Amniotic epithelial cell (primary cell): ENCODE data around the gene TAS2R8.
"Not testable (repeated sequence)": the region's sequence is repeated elsewhere in the genome, so short reads cannot be mapped to it uniquely, and the experiment has no call there.

Experiments
- DNase-seq: peaks from one replicate; pipeline ENCODE4 v3.0.0-alpha.2; 2010; ENCODE audit warnings: low read depth

The TAS2R8 gene

GRCh38 chr12:10807186-10807585 lies at the start of gene TAS2R8:
Gene TAS2R8, minus strand, starts transcription at chr12:10807286. Its CDS starts 306 bp downstream, at chr12:10806980.
- DNase-seq, result no peak

GRCh38 chr12:10855807-10856206 lies 48.7 kb upstream of the TAS2R8 start:
- no peak for DNase-seq

GRCh38 chr12:10853776-10854175 lies 46.7 kb upstream of the TAS2R8 start:
- no peak for DNase-seq

- no peak for DNase-seq
These were observed 44.3 kb upstream of the TAS2R8 start for GRCh38 chr12:10851243-10851858.

- no peak for DNase-seq
These were observed 42.4 kb upstream of the TAS2R8 start, which contains the start of gene PRR4 for GRCh38 chr12:10849425-10849878. Gene PRR4, minus strand, starts transcription at chr12:10849475. Its CDS starts 38 bp downstream, at chr12:10849437.

- DNase-seq, result no peak
These were observed 40.7 kb upstream of the TAS2R8 start for GRCh38 chr12:10847744-10848143.

- DNase-seq, result no peak
These were observed 35.8 kb upstream of the TAS2R8 start for GRCh38 chr12:10842862-10843261.

GRCh38 chr12:10838461-10838860 lies 31.4 kb upstream of the TAS2R8 start:
- no peak for DNase-seq

- peak; percentile 55 for DNase-seq
These were observed 22.9 kb upstream of the TAS2R8 start for GRCh38 chr12:10829994-10830393.

- DNase-seq, result no peak
These were observed 19.2 kb upstream of the TAS2R8 start, which contains the start of gene TAS2R10 for GRCh38 chr12:10826258-10826657. Gene TAS2R10, minus strand, starts transcription at chr12:10826358. Its CDS starts 89 bp downstream, at chr12:10826269.

- DNase-seq, result no peak
These were observed 17.9 kb upstream of the TAS2R8 start for GRCh38 chr12:10824957-10825356.

GRCh38 chr12:10811883-10812536 lies 4.9 kb upstream of the TAS2R8 start:
- DNase-seq, result no peak

- DNase-seq, result no peak
These were observed 3.0 kb upstream of the TAS2R8 start, which contains the start of gene TAS2R9 for GRCh38 chr12:10810068-10810467. Gene TAS2R9, minus strand, starts transcription at chr12:10810168. Its CDS starts 93 bp downstream, at chr12:10810075.

GRCh38 chr12:10802587-10802986 lies 4.5 kb downstream of the TAS2R8 start, which contains the start of gene TAS2R7:
Gene TAS2R7, minus strand, starts transcription at chr12:10802627. Its CDS starts 57 bp downstream, at chr12:10802570.
- no peak for DNase-seq

GRCh38 chr12:10801741-10802140 lies 5.3 kb downstream of the TAS2R8 start:
- no peak for DNase-seq

GRCh38 chr12:10794222-10794621 lies 12.9 kb downstream of the TAS2R8 start:
- no peak for DNase-seq

- DNase-seq, result not testable (repeated sequence)
These were observed 15.3 kb downstream of the TAS2R8 start for GRCh38 chr12:10791769-10792168.

- DNase-seq, result peak; percentile 2
These were observed 23.8 kb downstream of the TAS2R8 start for GRCh38 chr12:10783252-10783651.

GRCh38 chr12:10779103-10779502 lies 28.0 kb downstream of the TAS2R8 start:
- no peak for DNase-seq

GRCh38 chr12:10771132-10771733 lies 35.9 kb downstream of the TAS2R8 start:
- DNase-seq, result peak; percentile 37

- peak; percentile 36 for DNase-seq
These were observed 47.4 kb downstream of the TAS2R8 start for GRCh38 chr12:10759657-10760056.

GRCh38 chr12:10756194-10756593 lies 50.9 kb downstream of the TAS2R8 start:
- DNase-seq, result no peak
